ENCODE measurements around the gene NMD3.

NMD3 gene

DNA sequence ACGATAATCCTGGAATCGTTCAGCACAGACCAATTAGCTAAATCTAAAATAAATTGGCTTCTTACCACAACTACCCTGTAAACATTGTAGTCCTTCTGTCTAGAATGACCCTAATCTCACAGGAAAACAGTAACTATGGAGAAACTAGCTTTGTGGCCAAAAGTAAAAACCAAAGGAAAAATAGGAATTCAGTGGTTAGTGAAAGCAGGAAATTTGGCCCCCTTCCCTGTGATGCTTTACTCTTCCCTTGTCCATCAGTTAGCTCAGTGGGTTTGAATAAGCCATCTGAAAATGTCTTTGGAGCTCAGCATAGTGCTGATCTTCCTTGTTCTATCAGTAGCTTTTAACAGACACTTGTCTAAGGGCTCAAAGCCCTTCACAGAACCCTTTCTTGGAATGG, 1.6 kb downstream of the NMD3 start:
- TF ChIP-seq SPI1 (IDR thresholded peaks at IDR 0.05; ENCODE audit: borderline replicate concordance, low read depth), result no peak
- no peak for TF ChIP-seq POLR2AphosphoS5 (IDR thresholded peaks at IDR 0.05; ENCODE audit: low read depth)
- TF ChIP-seq, protein P1, sequence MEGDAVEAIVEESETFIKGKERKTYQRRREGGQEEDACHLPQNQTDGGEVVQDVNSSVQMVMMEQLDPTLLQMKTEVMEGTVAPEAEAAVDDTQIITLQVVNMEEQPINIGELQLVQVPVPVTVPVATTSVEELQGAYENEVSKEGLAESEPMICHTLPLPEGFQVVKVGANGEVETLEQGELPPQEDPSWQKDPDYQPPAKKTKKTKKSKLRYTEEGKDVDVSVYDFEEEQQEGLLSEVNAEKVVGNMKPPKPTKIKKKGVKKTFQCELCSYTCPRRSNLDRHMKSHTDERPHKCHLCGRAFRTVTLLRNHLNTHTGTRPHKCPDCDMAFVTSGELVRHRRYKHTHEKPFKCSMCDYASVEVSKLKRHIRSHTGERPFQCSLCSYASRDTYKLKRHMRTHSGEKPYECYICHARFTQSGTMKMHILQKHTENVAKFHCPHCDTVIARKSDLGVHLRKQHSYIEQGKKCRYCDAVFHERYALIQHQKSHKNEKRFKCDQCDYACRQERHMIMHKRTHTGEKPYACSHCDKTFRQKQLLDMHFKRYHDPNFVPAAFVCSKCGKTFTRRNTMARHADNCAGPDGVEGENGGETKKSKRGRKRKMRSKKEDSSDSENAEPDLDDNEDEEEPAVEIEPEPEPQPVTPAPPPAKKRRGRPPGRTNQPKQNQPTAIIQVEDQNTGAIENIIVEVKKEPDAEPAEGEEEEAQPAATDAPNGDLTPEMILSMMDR (IDR thresholded peaks at IDR 0.05; ENCODE audit: insufficient read depth, low read length), result no peak
- TF ChIP-seq, protein P2, sequence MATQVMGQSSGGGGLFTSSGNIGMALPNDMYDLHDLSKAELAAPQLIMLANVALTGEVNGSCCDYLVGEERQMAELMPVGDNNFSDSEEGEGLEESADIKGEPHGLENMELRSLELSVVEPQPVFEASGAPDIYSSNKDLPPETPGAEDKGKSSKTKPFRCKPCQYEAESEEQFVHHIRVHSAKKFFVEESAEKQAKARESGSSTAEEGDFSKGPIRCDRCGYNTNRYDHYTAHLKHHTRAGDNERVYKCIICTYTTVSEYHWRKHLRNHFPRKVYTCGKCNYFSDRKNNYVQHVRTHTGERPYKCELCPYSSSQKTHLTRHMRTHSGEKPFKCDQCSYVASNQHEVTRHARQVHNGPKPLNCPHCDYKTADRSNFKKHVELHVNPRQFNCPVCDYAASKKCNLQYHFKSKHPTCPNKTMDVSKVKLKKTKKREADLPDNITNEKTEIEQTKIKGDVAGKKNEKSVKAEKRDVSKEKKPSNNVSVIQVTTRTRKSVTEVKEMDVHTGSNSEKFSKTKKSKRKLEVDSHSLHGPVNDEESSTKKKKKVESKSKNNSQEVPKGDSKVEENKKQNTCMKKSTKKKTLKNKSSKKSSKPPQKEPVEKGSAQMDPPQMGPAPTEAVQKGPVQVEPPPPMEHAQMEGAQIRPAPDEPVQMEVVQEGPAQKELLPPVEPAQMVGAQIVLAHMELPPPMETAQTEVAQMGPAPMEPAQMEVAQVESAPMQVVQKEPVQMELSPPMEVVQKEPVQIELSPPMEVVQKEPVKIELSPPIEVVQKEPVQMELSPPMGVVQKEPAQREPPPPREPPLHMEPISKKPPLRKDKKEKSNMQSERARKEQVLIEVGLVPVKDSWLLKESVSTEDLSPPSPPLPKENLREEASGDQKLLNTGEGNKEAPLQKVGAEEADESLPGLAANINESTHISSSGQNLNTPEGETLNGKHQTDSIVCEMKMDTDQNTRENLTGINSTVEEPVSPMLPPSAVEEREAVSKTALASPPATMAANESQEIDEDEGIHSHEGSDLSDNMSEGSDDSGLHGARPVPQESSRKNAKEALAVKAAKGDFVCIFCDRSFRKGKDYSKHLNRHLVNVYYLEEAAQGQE (IDR thresholded peaks at IDR 0.05; ENCODE audit: insufficient replicate concordance, low read depth), result no peak
- TF ChIP-seq GABPA (IDR thresholded peaks at IDR 0.05; ENCODE audit: low read depth), result no peak
- Histone ChIP-seq H3K4me3 (replicated peaks; ENCODE audit: insufficient read depth, low read length) (peak overlapping the region; percentile 97), H3K27me3 (ENCODE audit: insufficient read depth, poor library complexity, severe bottlenecking) (no peaks in the 10 kb centered on the region), H3K27ac (replicated peaks) (no peak overlapping the region)
- DNase-seq (ENCODE audit: low read depth in 1 of 2, low spot score in 1 of 2), result no peak

DNA sequence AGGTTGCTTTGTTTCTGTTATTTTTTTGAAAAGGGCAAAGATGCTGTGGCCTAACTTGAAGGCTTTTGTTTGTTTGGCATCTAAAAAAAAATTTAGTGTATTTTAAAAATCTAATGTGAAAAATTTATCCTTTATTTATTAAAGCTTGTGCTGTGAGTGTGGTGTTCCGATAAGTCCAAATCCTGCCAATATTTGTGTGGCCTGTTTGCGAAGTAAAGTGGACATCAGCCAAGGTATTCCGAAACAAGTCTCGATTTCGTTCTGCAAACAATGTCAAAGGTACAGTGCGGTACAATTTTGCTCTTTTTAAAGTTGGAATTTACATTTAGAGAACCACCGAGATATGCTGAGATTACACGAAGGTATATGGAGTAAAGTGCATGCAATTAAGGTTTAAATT, 3.7 kb downstream of the NMD3 start:
- no peaks in the 10 kb centered on the region for H3K27me3 ChIP-seq (ENCODE audit: insufficient read depth, poor library complexity, severe bottlenecking)
- no peak overlapping the region for H3K27ac ChIP-seq (replicated peaks)
- H3K4me3 ChIP-seq (replicated peaks; ENCODE audit: insufficient read depth, low read length), result no peak overlapping the region
- no peak for DNase-seq (ENCODE audit: low read depth in 1 of 2, low spot score in 1 of 2)
- TF ChIP-seq GABPA (IDR thresholded peaks at IDR 0.05; ENCODE audit: low read depth), result no peak
- TF ChIP-seq SPI1 (IDR thresholded peaks at IDR 0.05; ENCODE audit: borderline replicate concordance, low read depth), result no peak
- no peak for TF ChIP-seq POLR2AphosphoS5 (IDR thresholded peaks at IDR 0.05; ENCODE audit: low read depth)
- TF ChIP-seq, protein P2 (IDR thresholded peaks at IDR 0.05; ENCODE audit: insufficient replicate concordance, low read depth), result no peak
- TF ChIP-seq, protein P1 (IDR thresholded peaks at IDR 0.05; ENCODE audit: insufficient read depth, low read length), result no peak

DNA sequence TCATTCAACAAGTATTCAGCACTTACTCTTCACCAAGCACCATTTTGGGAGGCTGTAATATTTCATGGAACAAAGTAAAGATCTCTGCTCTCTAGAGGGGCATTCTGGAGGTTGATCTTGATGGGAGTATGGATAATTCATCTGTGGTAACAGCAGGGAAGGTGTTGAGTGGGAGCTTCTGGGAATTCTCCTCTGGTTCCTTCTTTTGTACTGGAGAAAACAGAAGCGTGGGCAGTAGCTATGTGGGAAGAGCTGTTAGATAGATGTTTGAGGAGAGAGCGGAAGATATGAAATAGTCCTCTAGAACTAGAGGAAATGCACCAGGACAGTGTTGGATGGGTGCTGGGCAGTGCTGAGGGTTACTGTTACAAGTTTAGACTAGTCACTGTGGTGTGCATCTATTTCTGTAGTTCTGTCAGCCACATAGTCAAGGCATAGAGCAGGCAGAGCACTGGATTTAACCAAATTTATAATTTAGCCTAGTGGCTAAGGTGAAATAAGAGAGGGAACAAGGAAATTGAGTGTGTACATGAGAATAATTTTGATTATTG, 9.6 kb downstream of the NMD3 start:
- Histone ChIP-seq H3K4me3 (replicated peaks; ENCODE audit: insufficient read depth, low read length) (no peak overlapping the region), H3K27ac (replicated peaks) (no peak overlapping the region), H3K27me3 (ENCODE audit: insufficient read depth, poor library complexity, severe bottlenecking) (no peaks in the 10 kb centered on the region)
- no peak for DNase-seq (ENCODE audit: low read depth in 1 of 2, low spot score in 1 of 2)
- TF ChIP-seq, protein P2 (IDR thresholded peaks at IDR 0.05; ENCODE audit: insufficient replicate concordance, low read depth), result no peak
- no peak for TF ChIP-seq SPI1 (IDR thresholded peaks at IDR 0.05; ENCODE audit: borderline replicate concordance, low read depth)
- TF ChIP-seq POLR2AphosphoS5 (IDR thresholded peaks at IDR 0.05; ENCODE audit: low read depth), result no peak
- TF ChIP-seq GABPA (IDR thresholded peaks at IDR 0.05; ENCODE audit: low read depth), result no peak
- TF ChIP-seq, protein P1 (IDR thresholded peaks at IDR 0.05; ENCODE audit: insufficient read depth, low read length), result no peak

All from HL-60 (cell line).